K562 (cell line): ENCODE results near the gene TKTL2. TPM values are rescaled to one million over a fixed set of nuclear protein-coding genes. Genes with fewer than 3 reads are reported as not detected.

ENCODE experiments used
- CBX1 ChIP-seq: sonication (generic); IDR thresholded peaks from 2 replicates; pipeline ENCODE4 v1.6.1; 2016; ENCODE audit warnings: antibody characterized with exemption, low read depth, mild to moderate bottlenecking
- DMBX1 ChIP-seq: fragments of 250-450 bp; sonication (Bioruptor Pico); IDR thresholded peaks from 2 replicates; pipeline ENCODE4 v1.8.0; 2022; ENCODE audit warnings: inconsistent platforms, mild to moderate bottlenecking, moderate library complexity, borderline replicate concordance
- HCFC1 ChIP-seq: IDR thresholded peaks from 2 replicates; pipeline ENCODE4 v1.6.1; 2012; ENCODE audit warnings: low read depth, low read length, improper control_type of control experiment
- MYC ChIP-seq, 2 experiments: fragments of 250-450 bp in 1 of 2; sonication (Bioruptor Pico) in 1 of 2; IDR thresholded peaks; 2 replicates each; pipeline versions ENCODE4 v1.5.1 to v1.6.1; 2012 to 2021; ENCODE audit warnings: low read depth in 2 of 2, borderline replicate concordance in 1 of 2, improper control_type of control experiment in 1 of 2, low read length in 1 of 2, mild to moderate bottlenecking in 1 of 2, moderate library complexity in 1 of 2
- NCOA2 ChIP-seq, 2 experiments: fragments of 450-650 bp; IDR thresholded peaks; 2 replicates each; pipeline ENCODE4 v1.6.1; 2018; ENCODE audit warnings: mild to moderate bottlenecking in 2 of 2, moderate library complexity in 1 of 2; ENCODE audit not compliant: partially characterized antibody in 2 of 2
- SMARCC2 ChIP-seq: fragments of 450-650 bp; IDR thresholded peaks from 2 replicates; pipeline ENCODE4 v1.6.1; 2017; ENCODE audit warnings: antibody characterized with exemption, moderate library complexity, mild to moderate bottlenecking, low read depth
- ZEB2 ChIP-seq: fragments of 450-650 bp; IDR thresholded peaks from 2 replicates; pipeline ENCODE4 v1.6.1; 2016
- ZSCAN29 ChIP-seq: fragments of 450-650 bp; IDR thresholded peaks from 2 replicates; pipeline ENCODE4 v1.6.1; 2017
- polyA plus RNA-seq, 8 experiments: library from polyadenylated mRNA; depleted of rRNA in 4 of 8; stranded (reverse) in 5 of 8; unstranded in 3 of 8; fragments of >200 nt; fragmentation: Nextera tagmentation in 2 of 8; fragmentation: Illumina TruSeq in 1 of 8; extraction: Ambion mirVana in 2 of 8; extraction: Trizol in 1 of 8; gene quantifications; 2 replicates each; pipeline versions ENCODE4 v1.2.1 to v1.2.3, GENCODE V29; 2011 to 2014; ENCODE audit warnings: inconsistent platforms in 1 of 8, missing spikeins in 1 of 8
- total RNA-seq, 7 experiments: library from RNA; depleted of rRNA in 6 of 7; stranded (reverse); fragments of >200 nt in 6 of 7; fragmentation: Illumina TruSeq in 2 of 7; extraction: Trizol in 2 of 7; gene quantifications; 2 replicates each; pipeline versions ENCODE4 v1.2.1 to v1.2.3, GENCODE V29; 2011 to 2021; ENCODE audit warnings: low replicate concordance in 1 of 7
- TF ChIP-seq, protein P1 (sequence below): fragments of 250-450 bp; sonication (Bioruptor Pico); IDR thresholded peaks from 2 replicates; pipeline ENCODE4 v1.8.0; 2021; ENCODE audit warnings: moderate library complexity, mild to moderate bottlenecking, inconsistent platforms
- TF ChIP-seq, protein P2 (sequence below): fragments of 250-450 bp; sonication (Bioruptor Pico); IDR thresholded peaks from 2 replicates; pipeline ENCODE4 v1.8.0; 2022; ENCODE audit warnings: moderate library complexity, mild to moderate bottlenecking, inconsistent platforms
- TF ChIP-seq, protein P3 (sequence below), 2 experiments: fragments of 450-650 bp in 1 of 2; IDR thresholded peaks; 2 replicates each; pipeline ENCODE4 v1.6.1; 2011 to 2017; ENCODE audit warnings: low read depth in 2 of 2, antibody characterized with exemption in 1 of 2, borderline replicate concordance in 1 of 2, low read length in 1 of 2, mild to moderate bottlenecking in 1 of 2, mixed read lengths in 1 of 2; ENCODE audit not compliant: control insufficient read depth in 1 of 2
- TF ChIP-seq, protein P4 (sequence below): fragments of 250-450 bp; sonication (Bioruptor Pico); IDR thresholded peaks from 2 replicates; pipeline ENCODE4 v1.5.0; 2021; ENCODE audit warnings: mild to moderate bottlenecking, borderline replicate concordance

Gene TKTL2
- total and polyA plus RNA-seq, 9 of the 15 experiments (the other 6 are each of a cell fraction or from before 2014, with no cell fraction given), result 0.03 to 0.31 (median 0.09) TPM; not detected in 1

DNA sequence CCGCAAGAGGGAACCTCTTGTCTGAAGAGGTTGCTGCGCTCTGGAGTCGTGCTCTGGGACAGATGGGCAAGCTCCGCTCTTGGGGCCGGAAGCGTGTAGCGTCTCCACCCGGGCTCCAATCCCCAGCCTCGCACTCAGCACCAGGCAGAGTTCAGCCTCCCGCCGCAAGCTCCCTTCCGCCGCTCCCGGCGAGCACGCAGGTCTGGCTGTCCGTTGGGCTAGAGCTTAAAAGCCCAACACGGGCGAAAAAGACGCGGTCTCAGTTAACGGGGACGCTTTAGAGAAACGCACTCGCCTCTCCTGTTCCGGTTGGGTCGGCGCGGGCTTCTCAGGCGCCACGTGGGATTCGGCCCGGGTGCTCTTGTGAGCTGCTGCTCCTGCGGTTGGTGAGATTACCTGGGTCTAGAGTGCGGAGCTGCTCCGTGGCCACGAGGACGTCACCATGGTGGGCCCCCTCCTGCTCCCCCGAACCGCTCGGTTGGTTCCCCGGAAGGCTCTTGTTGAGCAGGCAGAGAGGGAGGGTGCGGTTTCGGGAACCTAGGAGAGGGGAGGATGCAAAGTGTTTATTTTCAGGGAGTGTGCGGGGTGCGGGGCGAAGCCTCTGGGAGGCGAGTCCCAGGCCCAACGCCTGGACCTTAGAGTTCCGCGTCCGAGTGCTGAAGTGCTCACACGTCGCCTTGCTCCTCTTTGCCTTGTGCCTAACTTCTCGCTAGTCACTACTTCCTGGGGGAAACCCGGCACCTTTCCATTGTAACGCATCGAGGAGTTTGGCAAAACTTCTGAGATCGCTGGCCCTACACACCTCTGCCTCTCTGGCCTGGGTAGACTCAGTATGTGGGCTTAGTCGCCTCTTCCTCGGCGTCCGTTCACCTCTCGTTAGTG lies 21.0 kb upstream of the TKTL2 start, which contains the start of gene TMA16 (continued):
- TF ChIP-seq, protein P1, sequence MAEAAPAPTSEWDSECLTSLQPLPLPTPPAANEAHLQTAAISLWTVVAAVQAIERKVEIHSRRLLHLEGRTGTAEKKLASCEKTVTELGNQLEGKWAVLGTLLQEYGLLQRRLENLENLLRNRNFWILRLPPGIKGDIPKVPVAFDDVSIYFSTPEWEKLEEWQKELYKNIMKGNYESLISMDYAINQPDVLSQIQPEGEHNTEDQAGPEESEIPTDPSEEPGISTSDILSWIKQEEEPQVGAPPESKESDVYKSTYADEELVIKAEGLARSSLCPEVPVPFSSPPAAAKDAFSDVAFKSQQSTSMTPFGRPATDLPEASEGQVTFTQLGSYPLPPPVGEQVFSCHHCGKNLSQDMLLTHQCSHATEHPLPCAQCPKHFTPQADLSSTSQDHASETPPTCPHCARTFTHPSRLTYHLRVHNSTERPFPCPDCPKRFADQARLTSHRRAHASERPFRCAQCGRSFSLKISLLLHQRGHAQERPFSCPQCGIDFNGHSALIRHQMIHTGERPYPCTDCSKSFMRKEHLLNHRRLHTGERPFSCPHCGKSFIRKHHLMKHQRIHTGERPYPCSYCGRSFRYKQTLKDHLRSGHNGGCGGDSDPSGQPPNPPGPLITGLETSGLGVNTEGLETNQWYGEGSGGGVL (CRISPR knock-in tag), result no peak
- no peak for TF ChIP-seq ZSCAN29
- no peak for TF ChIP-seq SMARCC2
- peak; percentile 85 for TF ChIP-seq CBX1
- peak; percentile 100 for TF ChIP-seq MYC (IDR thresholded peaks at IDR 0.05; ENCODE audit: low read depth, low read length)
- TF ChIP-seq MYC (CRISPR knock-in tag; IDR thresholded peaks at IDR 0.05; ENCODE audit: borderline replicate concordance, low read depth), result peak; percentile 99
- no peak for TF ChIP-seq NCOA2 (IDR thresholded peaks at IDR 0.05; ENCODE audit: partially characterized antibody in 2 of 2)
- peak; percentile 83 for TF ChIP-seq HCFC1
- TF ChIP-seq, protein P2, sequence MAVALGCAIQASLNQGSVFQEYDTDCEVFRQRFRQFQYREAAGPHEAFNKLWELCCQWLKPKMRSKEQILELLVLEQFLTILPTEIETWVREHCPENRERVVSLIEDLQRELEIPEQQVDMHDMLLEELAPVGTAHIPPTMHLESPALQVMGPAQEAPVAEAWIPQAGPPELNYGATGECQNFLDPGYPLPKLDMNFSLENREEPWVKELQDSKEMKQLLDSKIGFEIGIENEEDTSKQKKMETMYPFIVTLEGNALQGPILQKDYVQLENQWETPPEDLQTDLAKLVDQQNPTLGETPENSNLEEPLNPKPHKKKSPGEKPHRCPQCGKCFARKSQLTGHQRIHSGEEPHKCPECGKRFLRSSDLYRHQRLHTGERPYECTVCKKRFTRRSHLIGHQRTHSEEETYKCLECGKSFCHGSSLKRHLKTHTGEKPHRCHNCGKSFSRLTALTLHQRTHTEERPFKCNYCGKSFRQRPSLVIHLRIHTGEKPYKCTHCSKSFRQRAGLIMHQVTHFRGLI (CRISPR knock-in tag), result no peak
- TF ChIP-seq, protein P3, sequence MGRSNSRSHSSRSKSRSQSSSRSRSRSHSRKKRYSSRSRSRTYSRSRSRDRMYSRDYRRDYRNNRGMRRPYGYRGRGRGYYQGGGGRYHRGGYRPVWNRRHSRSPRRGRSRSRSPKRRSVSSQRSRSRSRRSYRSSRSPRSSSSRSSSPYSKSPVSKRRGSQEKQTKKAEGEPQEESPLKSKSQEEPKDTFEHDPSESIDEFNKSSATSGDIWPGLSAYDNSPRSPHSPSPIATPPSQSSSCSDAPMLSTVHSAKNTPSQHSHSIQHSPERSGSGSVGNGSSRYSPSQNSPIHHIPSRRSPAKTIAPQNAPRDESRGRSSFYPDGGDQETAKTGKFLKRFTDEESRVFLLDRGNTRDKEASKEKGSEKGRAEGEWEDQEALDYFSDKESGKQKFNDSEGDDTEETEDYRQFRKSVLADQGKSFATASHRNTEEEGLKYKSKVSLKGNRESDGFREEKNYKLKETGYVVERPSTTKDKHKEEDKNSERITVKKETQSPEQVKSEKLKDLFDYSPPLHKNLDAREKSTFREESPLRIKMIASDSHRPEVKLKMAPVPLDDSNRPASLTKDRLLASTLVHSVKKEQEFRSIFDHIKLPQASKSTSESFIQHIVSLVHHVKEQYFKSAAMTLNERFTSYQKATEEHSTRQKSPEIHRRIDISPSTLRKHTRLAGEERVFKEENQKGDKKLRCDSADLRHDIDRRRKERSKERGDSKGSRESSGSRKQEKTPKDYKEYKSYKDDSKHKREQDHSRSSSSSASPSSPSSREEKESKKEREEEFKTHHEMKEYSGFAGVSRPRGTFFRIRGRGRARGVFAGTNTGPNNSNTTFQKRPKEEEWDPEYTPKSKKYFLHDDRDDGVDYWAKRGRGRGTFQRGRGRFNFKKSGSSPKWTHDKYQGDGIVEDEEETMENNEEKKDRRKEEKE (IDR thresholded peaks at IDR 0.05; ENCODE audit: borderline replicate concordance in 1 of 2, control insufficient read depth in 1 of 2, low read depth in 2 of 2, low read length in 1 of 2), result peak in 1 of 2 experiments; percentile 97; a peak in 2 of 4 replicates
- peak; percentile 97 for TF ChIP-seq ZEB2
- TF ChIP-seq DMBX1 (CRISPR knock-in tag), result no peak
- TF ChIP-seq, protein P4, sequence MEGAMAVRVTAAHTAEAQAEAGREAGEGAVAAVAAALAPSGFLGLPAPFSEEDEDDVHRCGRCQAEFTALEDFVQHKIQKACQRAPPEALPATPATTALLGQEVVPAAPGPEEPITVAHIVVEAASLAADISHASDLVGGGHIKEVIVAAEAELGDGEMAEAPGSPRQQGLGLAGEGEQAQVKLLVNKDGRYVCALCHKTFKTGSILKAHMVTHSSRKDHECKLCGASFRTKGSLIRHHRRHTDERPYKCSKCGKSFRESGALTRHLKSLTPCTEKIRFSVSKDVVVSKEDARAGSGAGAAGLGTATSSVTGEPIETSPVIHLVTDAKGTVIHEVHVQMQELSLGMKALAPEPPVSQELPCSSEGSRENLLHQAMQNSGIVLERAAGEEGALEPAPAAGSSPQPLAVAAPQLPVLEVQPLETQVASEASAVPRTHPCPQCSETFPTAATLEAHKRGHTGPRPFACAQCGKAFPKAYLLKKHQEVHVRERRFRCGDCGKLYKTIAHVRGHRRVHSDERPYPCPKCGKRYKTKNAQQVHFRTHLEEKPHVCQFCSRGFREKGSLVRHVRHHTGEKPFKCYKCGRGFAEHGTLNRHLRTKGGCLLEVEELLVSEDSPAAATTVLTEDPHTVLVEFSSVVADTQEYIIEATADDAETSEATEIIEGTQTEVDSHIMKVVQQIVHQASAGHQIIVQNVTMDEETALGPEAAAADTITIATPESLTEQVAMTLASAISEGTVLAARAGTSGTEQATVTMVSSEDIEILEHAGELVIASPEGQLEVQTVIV (CRISPR knock-in tag), result no peak
